Left colon (tissue), 2 donors: ENCODE measurements around the gene HTRA3. TPM values are rescaled to one million over a fixed set of nuclear protein-coding genes. Genes with fewer than 3 reads are reported as not detected.

Experiments used
- ATAC-seq: fragments of 200-7000 bp; cut with Tn5 transposase; one replicate; pipeline ENCODE4 v1.9.1; 2020; ENCODE audit warnings: mild to moderate bottlenecking, moderate library complexity
- DNase-seq, 2 donors: peaks; one replicate each; pipeline ENCODE4 v3.0.0-alpha.2; 2020
- intact Hi-C, 2 donors: fragments of 100-400 bp; cut with DNase I in 1 of 2; cut with micrococcal nuclease in 1 of 2; formaldehyde crosslinking; loops; one replicate each; pipeline versions ENCODE4 v1.11.2 to v1.14.0; 2022; cut with DNase I, micrococcal nuclease
- long read RNA-seq: library from polyadenylated mRNA; unstranded; transcript quantifications from one replicate; pipeline ENCODE4 v2.0.0, GENCODE V29; 2021
- total RNA-seq, 2 donors: library from RNA; stranded (reverse); fragmentation: NEBNext Ultra II Directional; extraction: Animal tissue kit (Norgen Biotek cat#: 25700); gene quantifications; one replicate each; pipeline ENCODE4 v1.2.1, GENCODE V29; 2021
- donor health status: DM: no; HTN: no; CAD: no.
- donor health status: DM: yes; HTN: yes; CAD: no.

Gene HTRA3
- total RNA-seq: 1 to 10 TPM; 2.5 to 6.6 TPM
- long read RNA-seq, partial matches to known transcripts: 1 of 8 reads
- long read RNA-seq, other reads (novel, unspliced or antisense): 0 of 8 reads

GRCh38 chr4:8269535-8270417 is at the start of gene HTRA3:
Gene HTRA3 (plus strand): TSS chr4:8269754. CDS start chr4:8269969, 215 bp downstream.
- DNase-seq (peak in 1 of 2 donors; percentile 30), ATAC-seq (peak; percentile 24)
- intact Hi-C loops: no loop called here

GRCh38 chr4:8220661-8221450 is 48.7 kb upstream of the HTRA3 start:
- no peak for DNase-seq
- no peak for ATAC-seq
- intact Hi-C loops: no loop called here

GRCh38 chr4:8221476-8221875 is 48.1 kb upstream of the HTRA3 start:
- DNase-seq (no peak), ATAC-seq (no peak)
- intact Hi-C loops: no loop called here

DNA sequence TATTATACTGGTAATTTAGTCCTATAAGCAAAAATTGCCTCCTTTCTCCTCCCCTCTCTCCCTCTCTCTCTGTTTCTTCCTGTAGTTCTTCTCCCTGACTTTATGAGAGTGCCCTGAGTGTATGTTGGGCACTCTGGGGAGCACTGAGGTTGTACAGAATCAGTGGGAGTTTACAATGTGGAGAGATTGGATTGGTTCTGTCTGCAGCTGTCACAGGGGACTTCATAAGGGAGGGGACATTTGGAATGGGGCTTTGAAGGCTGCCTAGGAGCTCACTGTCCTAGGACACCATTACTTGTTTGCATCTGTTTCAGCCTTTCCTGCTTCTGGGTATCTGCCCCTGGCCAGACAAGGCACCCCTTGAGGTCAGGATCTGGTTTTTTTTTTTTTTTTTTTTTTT is 47.6 kb upstream of the HTRA3 start:
- intact Hi-C loops: no loop called here
- DNase-seq (no peak), ATAC-seq (no peak)

- no peak for ATAC-seq
- no peak for DNase-seq
- intact Hi-C loops: no loop called here
Measured at GRCh38 chr4:8222609-8223388, 46.8 kb upstream of the HTRA3 start.

- intact Hi-C loops: no loop called here
- DNase-seq (no peak), ATAC-seq (no peak)
Measured at GRCh38 chr4:8224267-8224974, 45.1 kb upstream of the HTRA3 start.

DNA sequence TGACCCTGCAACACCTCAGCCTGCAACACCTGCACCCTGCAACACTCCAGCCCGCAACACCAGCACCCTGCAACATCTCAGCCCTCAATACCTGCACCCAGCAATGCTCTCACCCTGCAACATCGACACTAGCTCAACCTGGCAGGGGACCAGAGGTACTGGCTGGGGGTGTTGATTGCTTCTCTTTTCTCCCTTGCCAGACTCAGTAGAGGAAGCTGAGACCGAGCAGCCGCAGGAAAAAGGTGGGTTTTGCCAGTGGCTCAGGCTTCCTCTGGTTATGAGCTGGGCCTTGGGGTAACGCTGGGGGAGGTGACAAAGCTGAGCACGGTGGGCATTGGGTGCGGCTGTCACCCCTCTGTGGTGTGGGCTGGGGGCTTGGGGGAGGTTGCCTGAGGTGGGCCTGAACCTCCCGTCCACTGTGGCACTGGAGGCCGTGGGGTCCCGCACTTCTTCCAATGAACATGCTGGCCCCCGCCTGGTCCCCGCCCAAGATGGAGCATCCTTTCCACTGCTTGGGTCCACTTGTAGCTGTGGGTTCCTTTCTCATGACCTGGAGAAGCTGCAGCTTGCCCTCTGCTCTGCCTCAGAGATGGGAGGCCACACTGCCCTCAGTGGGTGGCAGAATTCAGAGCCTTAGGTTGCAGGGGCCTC is 44.5 kb upstream of the HTRA3 start:
- intact Hi-C loops: no loop called here
- no peak for ATAC-seq
- DNase-seq: no peak

DNA sequence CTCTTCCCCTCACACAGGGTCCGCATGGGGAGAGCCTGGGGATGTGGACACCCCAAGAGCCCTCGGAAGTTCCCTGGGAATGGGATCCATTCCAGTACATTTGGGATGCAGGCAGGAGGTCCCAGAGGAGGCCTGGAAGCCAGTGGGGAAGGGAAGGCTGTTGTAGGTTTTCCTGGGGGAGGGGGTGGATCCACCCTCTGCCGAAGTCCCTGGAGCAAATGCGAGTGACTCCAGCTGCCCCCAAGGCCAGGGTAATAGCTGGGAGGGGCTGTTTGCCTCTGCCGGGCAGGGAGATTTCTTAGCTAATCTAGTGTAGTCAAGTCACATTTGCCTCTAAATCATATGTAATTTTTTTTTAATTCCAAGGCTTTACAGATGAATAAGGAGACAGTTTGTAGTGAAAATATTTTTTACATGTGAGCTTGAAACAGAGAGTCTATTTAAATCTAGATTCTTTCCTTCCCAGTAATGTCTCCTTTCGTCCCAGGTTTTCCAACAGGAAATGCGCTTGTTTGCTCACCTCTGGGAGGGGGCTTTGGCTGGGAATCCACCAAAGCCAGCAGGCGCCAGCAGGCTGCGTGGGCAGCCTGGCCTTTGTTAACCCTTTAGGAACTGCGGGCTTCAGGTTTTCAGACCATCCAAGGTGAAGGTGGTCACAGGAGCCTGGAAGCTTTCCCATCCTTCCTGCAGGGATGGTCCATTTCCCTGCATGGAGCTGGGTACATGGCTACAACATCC is 43.7 kb upstream of the HTRA3 start:
- intact Hi-C loops: no loop called here
- DNase-seq (no peak), ATAC-seq (peak; percentile 19)

DNA sequence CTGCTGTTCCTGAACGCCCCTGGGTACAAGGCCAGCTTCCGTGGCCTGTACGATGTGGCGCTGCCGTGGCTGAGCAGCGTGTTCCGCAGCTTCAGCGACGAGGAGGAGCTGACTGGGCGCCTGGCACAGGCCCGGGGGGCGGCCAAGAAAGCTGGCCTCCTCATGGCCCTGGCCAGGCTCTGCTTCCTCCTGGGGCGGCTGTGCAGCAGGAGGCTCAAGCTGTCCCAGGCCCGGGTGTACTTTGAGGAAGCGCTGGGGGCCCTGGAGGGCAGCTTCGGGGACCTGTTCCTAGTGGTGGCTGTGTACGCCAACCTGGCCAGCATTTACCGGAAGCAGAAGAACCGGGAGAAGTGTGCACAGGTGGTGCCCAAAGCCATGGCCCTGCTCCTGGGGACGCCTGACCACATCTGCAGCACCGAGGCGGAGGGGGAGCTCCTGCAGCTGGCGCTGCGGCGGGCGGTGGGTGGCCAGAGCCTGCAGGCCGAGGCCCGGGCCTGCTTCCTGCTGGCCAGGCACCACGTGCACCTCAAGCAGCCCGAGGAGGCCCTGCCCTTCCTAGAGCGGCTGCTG is 42.3 kb upstream of the HTRA3 start:
- ATAC-seq (no peak), DNase-seq (no peak)
- intact Hi-C loops: no loop called here

DNA sequence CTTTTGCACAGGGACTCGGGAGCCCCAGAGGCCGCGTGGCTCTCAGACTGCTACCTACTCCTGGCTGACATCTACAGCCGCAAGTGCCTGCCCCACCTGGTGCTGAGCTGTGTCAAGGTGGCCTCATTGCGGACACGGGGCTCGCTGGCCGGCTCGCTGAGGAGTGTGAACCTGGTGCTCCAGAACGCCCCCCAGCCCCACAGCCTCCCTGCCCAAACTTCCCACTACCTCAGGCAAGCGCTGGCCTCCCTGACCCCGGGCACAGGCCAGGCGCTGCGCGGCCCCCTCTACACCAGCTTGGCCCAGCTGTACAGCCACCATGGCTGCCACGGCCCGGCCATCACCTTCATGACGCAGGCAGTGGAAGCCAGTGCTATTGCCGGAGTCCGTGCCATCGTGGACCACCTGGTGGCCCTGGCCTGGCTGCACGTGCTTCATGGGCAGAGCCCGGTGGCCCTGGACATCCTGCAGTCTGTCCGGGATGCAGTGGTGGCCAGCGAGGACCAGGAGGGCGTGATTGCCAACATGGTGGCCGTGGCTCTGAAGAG is 41.7 kb upstream of the HTRA3 start:
- no peak for ATAC-seq
- DNase-seq: no peak
- intact Hi-C loops: no loop called here

DNA sequence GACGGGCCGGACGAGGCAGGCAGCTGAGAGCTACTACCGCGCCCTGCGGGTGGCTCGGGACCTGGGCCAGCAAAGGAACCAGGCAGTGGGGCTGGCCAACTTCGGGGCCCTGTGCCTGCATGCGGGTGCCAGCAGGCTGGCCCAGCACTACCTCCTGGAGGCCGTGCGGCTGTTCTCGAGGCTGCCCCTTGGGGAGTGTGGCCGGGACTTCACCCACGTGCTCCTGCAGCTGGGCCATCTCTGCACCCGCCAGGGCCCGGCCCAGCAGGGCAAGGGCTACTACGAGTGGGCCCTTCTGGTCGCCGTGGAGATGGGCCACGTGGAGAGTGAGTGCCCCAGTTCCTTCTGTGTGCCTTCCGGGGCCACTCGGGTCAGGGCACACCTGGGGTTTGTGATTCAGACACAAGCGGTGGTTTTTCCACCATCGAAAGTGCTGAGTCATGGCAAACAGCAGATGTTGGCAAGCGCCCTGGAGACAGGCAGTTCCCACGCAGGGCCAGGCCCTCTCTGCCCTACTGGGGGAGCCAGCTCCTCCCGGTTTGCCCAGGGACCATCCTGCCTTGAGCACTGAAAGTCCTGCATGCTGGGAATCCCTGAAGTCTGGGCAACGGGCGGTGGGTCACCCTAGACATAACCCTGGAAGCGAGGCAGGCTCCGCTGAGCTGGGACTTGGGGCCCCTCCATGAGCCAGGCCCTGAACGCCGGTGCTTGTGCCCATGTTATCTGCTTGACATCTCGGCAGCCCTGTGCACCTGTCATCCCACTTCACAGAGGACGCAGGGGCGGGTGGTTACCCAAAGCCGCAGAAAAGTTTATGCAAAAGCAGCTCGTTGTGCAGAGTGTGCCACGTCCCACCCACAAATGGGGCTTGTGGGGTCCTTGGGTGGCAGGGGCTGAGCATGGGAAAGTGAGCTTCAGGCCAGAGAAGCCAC is 41.0 kb upstream of the HTRA3 start:
- ATAC-seq (peak; percentile 76), DNase-seq (peak; percentile 68 to 78)
- intact Hi-C loops: no loop called here

GRCh38 chr4:8229331-8229975 is 40.1 kb upstream of the HTRA3 start:
- DNase-seq (no peak), ATAC-seq (no peak)
- intact Hi-C loops: no loop called here

DNA sequence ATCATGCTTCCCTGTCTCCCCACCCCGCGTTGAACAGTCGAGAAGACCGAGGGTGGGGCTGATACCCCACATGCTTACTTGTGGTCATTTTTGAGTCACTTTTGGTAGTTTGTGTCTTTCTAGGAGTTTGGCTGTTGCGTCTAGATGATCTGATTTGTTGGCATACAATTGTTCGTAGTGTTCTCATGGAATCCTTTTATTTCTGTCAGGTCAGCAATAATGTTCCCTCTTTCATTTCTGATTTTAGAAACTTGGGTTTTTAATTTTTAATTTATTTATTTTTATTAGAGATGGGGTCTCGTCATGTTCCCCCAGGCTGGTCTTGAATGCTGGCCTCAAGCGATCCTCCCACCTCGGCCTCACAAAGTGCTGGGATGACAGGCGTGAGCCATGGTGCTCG is 39.5 kb upstream of the HTRA3 start:
- DNase-seq: no peak
- intact Hi-C loops: no loop called here
- ATAC-seq: no peak

DNA sequence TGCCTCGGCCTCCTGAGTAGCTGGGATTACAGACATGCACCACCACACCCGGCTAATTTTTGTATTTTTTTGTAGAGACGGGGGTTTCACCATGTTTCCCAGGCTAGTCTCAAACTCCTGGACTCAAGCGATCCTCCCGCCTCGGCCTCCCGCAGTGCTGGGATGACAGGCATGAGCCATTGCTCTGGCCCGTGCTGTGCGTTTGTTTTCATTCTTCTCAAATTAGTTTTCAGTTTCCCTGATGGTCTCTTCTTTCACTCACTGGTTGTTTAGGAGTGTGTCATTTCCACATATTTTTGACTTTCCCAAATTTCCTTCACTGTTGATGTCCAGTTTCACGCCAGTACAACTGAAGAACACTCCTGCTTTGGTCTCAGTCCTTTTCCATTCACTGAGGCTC is 38.7 kb upstream of the HTRA3 start:
- DNase-seq (no peak), ATAC-seq (no peak)
- intact Hi-C loops: no loop called here

- intact Hi-C loops: no loop called here
- ATAC-seq (no peak), DNase-seq (no peak)
Measured at GRCh38 chr4:8231551-8232049, 38.0 kb upstream of the HTRA3 start.
